H9 (cell line): ENCODE data around the gene ECE2. TPM values are rescaled to one million over a fixed set of nuclear protein-coding genes. Genes with fewer than 3 reads are reported as not detected.
"Not testable (repeated sequence)": the region's sequence is repeated elsewhere in the genome, so short reads cannot be mapped to it uniquely, and the experiment has no call there.

Experiments used
- DNase-seq: peaks from one replicate; pipeline ENCODE4 v3.0.0-alpha.2; 2017
- H2AFZ ChIP-seq: one replicate; pipeline ENCODE4 v1.6.1; 2013; ENCODE audit warnings: mild to moderate bottlenecking, low read length, control low read depth, moderate library complexity
- H2AK5ac ChIP-seq: 2 replicates; pipeline ENCODE4 v1.6.1; 2013; ENCODE audit warnings: low read length, control low read depth, mixed read lengths; ENCODE audit not compliant: insufficient read length
- H2BK120ac ChIP-seq: one replicate; pipeline ENCODE4 v1.6.1; 2013; ENCODE audit warnings: low read depth, mild to moderate bottlenecking, low read length, control low read depth, inconsistent platforms; ENCODE audit not compliant: poor library complexity, severe bottlenecking
- H2BK12ac ChIP-seq: 2 replicates; pipeline ENCODE4 v1.6.1; 2013; ENCODE audit warnings: low read length, control low read depth, mixed read lengths, low read depth; ENCODE audit not compliant: insufficient read length
- H2BK15ac ChIP-seq: 2 replicates; pipeline ENCODE4 v1.6.1; 2013; ENCODE audit warnings: low read depth, low read length, control low read depth
- H2BK20ac ChIP-seq: one replicate; pipeline ENCODE4 v1.6.1; 2013; ENCODE audit warnings: low read depth, mild to moderate bottlenecking, low read length, control low read depth, inconsistent platforms; ENCODE audit not compliant: poor library complexity, severe bottlenecking
- H2BK5ac ChIP-seq: 2 replicates; pipeline ENCODE4 v1.6.1; 2013; ENCODE audit warnings: low read length, control low read depth, mixed read lengths; ENCODE audit not compliant: insufficient read length
- H3K14ac ChIP-seq: 2 replicates; pipeline ENCODE4 v1.6.1; 2013; ENCODE audit warnings: low read length, control low read depth; ENCODE audit not compliant: insufficient read depth
- H3K18ac ChIP-seq: 2 replicates; pipeline ENCODE4 v1.6.1; 2013; ENCODE audit warnings: low read depth, mild to moderate bottlenecking, mixed read lengths, low read length, control low read depth; ENCODE audit not compliant: insufficient read length
- H3K23ac ChIP-seq: 2 replicates; pipeline ENCODE4 v1.6.1; 2013; ENCODE audit warnings: low read length, control low read depth, mixed read lengths, low read depth; ENCODE audit not compliant: insufficient read length
- H3K23me2 ChIP-seq: 2 replicates; pipeline ENCODE4 v1.6.1; 2013; ENCODE audit warnings: low read depth, mild to moderate bottlenecking, mixed read lengths, low read length, control low read depth; ENCODE audit not compliant: insufficient read length, poor library complexity, severe bottlenecking
- H3K27ac ChIP-seq: 2 replicates; pipeline ENCODE4 v1.5.1; 2013; ENCODE audit warnings: low read length, control low read depth, mixed read lengths, low read depth; ENCODE audit not compliant: insufficient read length
- H3K27me3 ChIP-seq: 2 replicates; pipeline ENCODE4 v1.6.1; 2013; ENCODE audit warnings: low read length, control low read depth, inconsistent platforms; ENCODE audit not compliant: insufficient read depth
- H3K4ac ChIP-seq: 2 replicates; pipeline ENCODE4 v1.6.1; 2013; ENCODE audit warnings: low read depth, mild to moderate bottlenecking, control low read depth, inconsistent platforms, low read length, moderate library complexity
- H3K4me1 ChIP-seq: 2 replicates; pipeline ENCODE4 v1.6.1; 2013; ENCODE audit warnings: low read length, control low read depth, inconsistent platforms; ENCODE audit not compliant: insufficient read depth
- H3K4me2 ChIP-seq: 2 replicates; pipeline ENCODE4 v1.6.1; 2013; ENCODE audit warnings: low read length, control low read depth, mixed read lengths; ENCODE audit not compliant: insufficient read length, insufficient read depth
- H3K56ac ChIP-seq: 2 replicates; pipeline ENCODE4 v1.6.1; 2013; ENCODE audit warnings: low read depth, mild to moderate bottlenecking, mixed read lengths, low read length, control low read depth; ENCODE audit not compliant: insufficient read length
- H3K79me1 ChIP-seq: 2 replicates; pipeline ENCODE4 v1.6.1; 2013; ENCODE audit warnings: low read depth, mild to moderate bottlenecking, moderate library complexity, low read length, control low read depth, inconsistent platforms; ENCODE audit not compliant: insufficient read depth, poor library complexity, severe bottlenecking
- H3K79me2 ChIP-seq: 2 replicates; pipeline ENCODE4 v1.6.1; 2013; ENCODE audit warnings: low read length, control low read depth, inconsistent platforms; ENCODE audit not compliant: insufficient read depth
- H3K9ac ChIP-seq: 2 replicates; pipeline ENCODE4 v1.6.1; 2013; ENCODE audit warnings: low read length, control low read depth, mixed read lengths; ENCODE audit not compliant: insufficient read length; ENCODE audit errors: extremely low read depth
- H3K9me3 ChIP-seq: one replicate; pipeline ENCODE4 v1.6.1; 2013; ENCODE audit warnings: low read depth, low read length, inconsistent platforms; ENCODE audit not compliant: control insufficient read depth
- H3T11ph ChIP-seq: one replicate; pipeline ENCODE4 v1.6.1; 2013; ENCODE audit warnings: mild to moderate bottlenecking, low read length, control low read depth, inconsistent platforms
- H4K20me1 ChIP-seq: one replicate; pipeline ENCODE4 v1.6.1; 2013; ENCODE audit not compliant: control insufficient read depth, insufficient read length, insufficient read depth
- H4K5ac ChIP-seq: 2 replicates; pipeline ENCODE4 v1.6.1; 2013; ENCODE audit warnings: low read depth, mild to moderate bottlenecking, mixed read lengths, low read length, control low read depth; ENCODE audit not compliant: insufficient read length
- H4K8ac ChIP-seq: replicated peaks from 2 replicates; pipeline ENCODE4 v1.6.1; 2013; ENCODE audit warnings: low read length, control low read depth, mixed read lengths, low read depth; ENCODE audit not compliant: insufficient read length
- H4K91ac ChIP-seq: 2 replicates; pipeline ENCODE4 v1.6.1; 2013; ENCODE audit warnings: low read depth, mild to moderate bottlenecking, moderate library complexity, mixed read lengths, low read length, control low read depth; ENCODE audit not compliant: insufficient read length
- H3K27ac Mint-ChIP-seq, 3 experiments: 2 replicates in 2 of 3; 3 replicates in 1 of 3; pipeline ENCODE4 v1.8.0; 2020 to 2021; ENCODE audit warnings: mixed read lengths in 3 of 3, mild to moderate bottlenecking in 1 of 3, moderate library complexity in 1 of 3
- H3K27me3 Mint-ChIP-seq: 2 replicates; pipeline ENCODE4 v1.8.0; 2021; ENCODE audit warnings: low read depth, mild to moderate bottlenecking, moderate library complexity, mixed read lengths
- H3K36me3 Mint-ChIP-seq, 3 experiments: 2 replicates in 2 of 3; 3 replicates in 1 of 3; pipeline ENCODE4 v1.8.0; 2020 to 2021; ENCODE audit warnings: low read depth in 3 of 3, mixed read lengths in 3 of 3; ENCODE audit not compliant: insufficient read depth in 1 of 3
- H3K4me1 Mint-ChIP-seq, 2 experiments: 2 replicates each; pipeline ENCODE4 v1.8.0; 2020; ENCODE audit warnings: mixed read lengths in 2 of 2
- H3K4me3 Mint-ChIP-seq, 2 experiments: 2 replicates in 1 of 2; 3 replicates in 1 of 2; pipeline ENCODE4 v1.8.0; 2020 to 2021; ENCODE audit warnings: mild to moderate bottlenecking in 2 of 2, mixed read lengths in 2 of 2, moderate library complexity in 1 of 2
- H3K9me3 Mint-ChIP-seq, 2 experiments: 2 replicates in 1 of 2; 3 replicates in 1 of 2; pipeline ENCODE4 v1.8.0; 2020; ENCODE audit warnings: mild to moderate bottlenecking in 2 of 2, mixed read lengths in 2 of 2, moderate library complexity in 1 of 2
- CTCF ChIP-seq: fragments of 200-600 bp; sonication (generic); conservative IDR thresholded peaks from 3 replicates; pipeline ENCODE4 v1.8.0; 2021; ENCODE audit warnings: antibody characterized with exemption, mild to moderate bottlenecking
- WGBS: extraction: QIAGEN DNeasy Blood & Tissue Kit; methylation state at CpG from one replicate; pipeline ENCODE4 v1.1.7; 2013; ENCODE audit warnings: missing lambda C conversion rate, low lambda C conversion rate, mixed read lengths; ENCODE audit not compliant: insufficient read length; ENCODE audit errors: extremely low coverage; 5-methylcytosine and 5-hydroxymethylcytosine counted together
- total RNA-seq: library from RNA; stranded (reverse); gene quantifications from 2 replicates; pipeline ENCODE4 v1.2.1, GENCODE V29; 2021

ECE2 gene
- total RNA-seq, 1 experiment from 2014 or later = not detected

GRCh38 chr3:184339001-184339400 lies 63.2 kb downstream of the ECE2 start:
- Histone ChIP-seq H3K9ac (no peak overlapping the region), H3K56ac (no peak overlapping the region), H3K9me3 (no peaks in the 10 kb centered on the region), H4K91ac (no peak overlapping the region), H3T11ph (no peak overlapping the region), H2BK5ac (no peak overlapping the region), H3K14ac (peak overlapping the region; percentile 18; the same call in 1 of the 2 replicates), H3K79me1 (no peaks in the 10 kb centered on the region), H2BK12ac (no peak overlapping the region), H3K27ac (no peak overlapping the region), H4K8ac (no peak overlapping the region), H2AFZ (no peak overlapping the region), H3K18ac (peak overlapping the region; percentile 75), H3K23ac (no peak overlapping the region), H2AK5ac (no peak overlapping the region), H3K4me1 (no peaks in the 10 kb centered on the region), H3K79me2 (no peaks in the 10 kb centered on the region), H3K27me3 (no peaks in the 10 kb centered on the region), H3K4me2 (no peak overlapping the region), H3K4ac (no peak overlapping the region), H4K20me1 (peaks cover 4% of the 10 kb centered on the region), H2BK120ac (no peak overlapping the region), H2BK20ac (no peak overlapping the region), H2BK15ac (no peak overlapping the region), H4K5ac (no peak overlapping the region), H3K23me2 (peaks cover 10% of the 10 kb centered on the region)
- Mint-ChIP-seq H3K27ac (peak overlapping the region in 2 of 3 experiments; percentile 79 to 91; a peak in 3 of 7 replicates), H3K27me3 (no peaks in the 10 kb centered on the region; the same call in 1 of the 2 replicates), H3K36me3 (peaks cover 15 to 40% (median 23%) of the 10 kb centered on the region in 3 experiments), H3K4me1 (peaks cover 34% of the 10 kb centered on the region in 2 experiments), H3K4me3 (peak overlapping the region in 1 of 2 experiments; percentile 66; a peak in 2 of 5 replicates), H3K9me3 (no peaks in the 10 kb centered on the region; a peak in 1 of 5 replicates)
- TF ChIP-seq CTCF = no peak
- no peak for DNase-seq
- no CpG with 5 or more reads among the region's 8 CpGs for WGBS

GRCh38 chr3:184339451-184340135 lies 63.8 kb downstream of the ECE2 start:
- H3K23me2 ChIP-seq = peaks cover 10% of the 10 kb centered on the region
- not testable (repeated sequence) for H3K4me1 ChIP-seq, H3K4me3 Mint-ChIP-seq, H3K9me3 ChIP-seq, H3K18ac ChIP-seq, H3K27me3 Mint-ChIP-seq, H2AK5ac ChIP-seq, H3K27ac ChIP-seq, H3K27me3 ChIP-seq, H3K23ac ChIP-seq, H3K9ac ChIP-seq, H3K79me2 ChIP-seq, H2BK15ac ChIP-seq, H2BK120ac ChIP-seq, H3K4me2 ChIP-seq, DNase-seq, H3T11ph ChIP-seq, H3K14ac ChIP-seq, H3K79me1 ChIP-seq, H3K4ac ChIP-seq, H2BK12ac ChIP-seq, H3K56ac ChIP-seq, H4K20me1 ChIP-seq, H4K5ac ChIP-seq, H4K8ac ChIP-seq, H2AFZ ChIP-seq, H2BK20ac ChIP-seq, H4K91ac ChIP-seq, H3K9me3 Mint-ChIP-seq, H2BK5ac ChIP-seq
- peak overlapping the region in 1 of 3 experiments; percentile 18; a peak in 1 of 7 replicates for H3K27ac Mint-ChIP-seq
- peaks cover 32 to 33% of the 10 kb centered on the region in 2 experiments for H3K4me1 Mint-ChIP-seq
- H3K36me3 Mint-ChIP-seq = peaks cover 13 to 34% (median 19%) of the 10 kb centered on the region in 3 experiments
- no CpG with 5 or more reads among the region's 19 CpGs for WGBS
